ENCODE results near the gene C12orf75.

- TF ChIP-seq CTCF (IDR thresholded peaks at IDR 0.05; ENCODE audit: insufficient read depth, low read depth, low read length), result no peak
- no peak for TF ChIP-seq EZH2 (IDR thresholded peaks at IDR 0.05; ENCODE audit: insufficient read depth, low read length)
Observed at GRCh38 chr12:105334582-105334981, 4.1 kb downstream of the C12orf75 start.

All from astrocyte (in vitro differentiated cells and primary cell).